Omental fat pad (tissue), 4 donors: ENCODE measurements around the gene LYSMD3. TPM values are rescaled to one million over a fixed set of nuclear protein-coding genes. Genes with fewer than 3 reads are reported as not detected.

Experiments used
- ATAC-seq: fragments of 150-250 bp; one replicate; pipeline ENCODE4 v1.9.1; 2016; ENCODE audit warnings: mild to moderate bottlenecking, moderate library complexity; ENCODE audit not compliant: low FRiP score
- DNase-seq: peaks from one replicate; pipeline ENCODE4 v3.0.0-alpha.2; 2019; ENCODE audit warnings: low spot score
- CTCF ChIP-seq, 3 donors: fragments of 450-650 bp; IDR thresholded peaks; one replicate each; pipeline ENCODE4 v1.5.1; 2016 to 2017; ENCODE audit warnings: antibody characterized with exemption in 3 of 3, mild to moderate bottlenecking in 3 of 3, moderate library complexity in 2 of 3
- total RNA-seq, 4 donors: library from RNA; depleted of rRNA; stranded (reverse); fragments of >200 nt; gene quantifications; one replicate each; pipeline ENCODE4 v1.1.0, GENCODE V29; 2016

Gene LYSMD3
- total RNA-seq, 4 donors from 2014 or later = 13.9 to 19.9 (median 18.1) TPM

- ATAC-seq = no peak
- no peak for DNase-seq
- TF ChIP-seq CTCF (IDR thresholded peaks at IDR 0.05) = no peak
These were observed 19.8 kb upstream of the LYSMD3 start for GRCh38 chr5:90549223-90549622.

- TF ChIP-seq CTCF (IDR thresholded peaks at IDR 0.05) = no peak
- ATAC-seq = no peak
- DNase-seq = no peak
These were observed 18.7 kb upstream of the LYSMD3 start for GRCh38 chr5:90548069-90548593.

- TF ChIP-seq CTCF (IDR thresholded peaks at IDR 0.05) = no peak
- ATAC-seq (no peak), DNase-seq (no peak)
These were observed 17.7 kb upstream of the LYSMD3 start for GRCh38 chr5:90547072-90547536.

- no peak for TF ChIP-seq CTCF (IDR thresholded peaks at IDR 0.05)
- ATAC-seq (no peak), DNase-seq (no peak)
These were observed 16.9 kb upstream of the LYSMD3 start for GRCh38 chr5:90546216-90546837.

GRCh38 chr5:90545511-90545910 lies 16.1 kb upstream of the LYSMD3 start:
- no peak for TF ChIP-seq CTCF (IDR thresholded peaks at IDR 0.05)
- ATAC-seq (no peak), DNase-seq (no peak)

- DNase-seq (no peak), ATAC-seq (no peak)
- TF ChIP-seq CTCF (IDR thresholded peaks at IDR 0.05) = no peak
These were observed 13.6 kb upstream of the LYSMD3 start for GRCh38 chr5:90542827-90543519.

- DNase-seq (no peak), ATAC-seq (no peak)
- TF ChIP-seq CTCF (IDR thresholded peaks at IDR 0.05) = no peak
These were observed 5.5 kb upstream of the LYSMD3 start for GRCh38 chr5:90534922-90535321.
